HG02973 (cell line): ENCODE results near the gene MBOAT7.

ENCODE experiments used
- ATAC-seq: cut with Tn5 transposase; IDR thresholded peaks from one replicate; pipeline ENCODE4 v1.9.1; 2021; ENCODE audit warnings: moderate library complexity; ENCODE audit not compliant: unreplicated experiment

MBOAT7 gene

DNA sequence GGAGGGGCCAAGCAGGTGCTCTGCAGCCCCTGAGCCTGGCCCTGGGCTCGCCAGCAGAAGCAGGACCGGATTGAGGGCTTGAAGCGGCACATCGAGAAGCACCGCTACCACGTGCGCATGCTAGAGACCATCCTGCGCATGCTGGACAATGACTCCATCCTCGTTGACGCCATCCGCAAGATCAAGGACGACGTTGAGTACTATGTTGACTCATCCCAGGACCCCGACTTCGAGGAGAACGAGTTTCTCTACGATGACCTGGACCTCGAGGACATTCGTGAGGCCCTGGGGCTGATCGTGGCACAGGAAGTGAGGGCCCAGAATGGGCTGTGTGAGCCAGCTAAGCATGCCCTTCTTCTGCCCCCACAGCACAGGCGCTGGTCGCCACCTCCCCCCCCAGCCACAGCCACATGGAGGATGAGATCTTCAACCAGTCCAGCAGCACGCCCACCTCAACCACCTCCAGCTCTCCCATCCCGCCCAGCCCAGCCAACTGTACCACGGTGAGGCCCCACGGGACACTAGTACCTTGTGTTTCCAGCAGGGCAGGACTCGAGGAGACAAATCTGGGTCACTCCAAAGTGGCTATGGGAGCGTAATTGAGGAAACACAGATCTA lies 43.7 kb downstream of the MBOAT7 start:
- no peak for ATAC-seq

DNA sequence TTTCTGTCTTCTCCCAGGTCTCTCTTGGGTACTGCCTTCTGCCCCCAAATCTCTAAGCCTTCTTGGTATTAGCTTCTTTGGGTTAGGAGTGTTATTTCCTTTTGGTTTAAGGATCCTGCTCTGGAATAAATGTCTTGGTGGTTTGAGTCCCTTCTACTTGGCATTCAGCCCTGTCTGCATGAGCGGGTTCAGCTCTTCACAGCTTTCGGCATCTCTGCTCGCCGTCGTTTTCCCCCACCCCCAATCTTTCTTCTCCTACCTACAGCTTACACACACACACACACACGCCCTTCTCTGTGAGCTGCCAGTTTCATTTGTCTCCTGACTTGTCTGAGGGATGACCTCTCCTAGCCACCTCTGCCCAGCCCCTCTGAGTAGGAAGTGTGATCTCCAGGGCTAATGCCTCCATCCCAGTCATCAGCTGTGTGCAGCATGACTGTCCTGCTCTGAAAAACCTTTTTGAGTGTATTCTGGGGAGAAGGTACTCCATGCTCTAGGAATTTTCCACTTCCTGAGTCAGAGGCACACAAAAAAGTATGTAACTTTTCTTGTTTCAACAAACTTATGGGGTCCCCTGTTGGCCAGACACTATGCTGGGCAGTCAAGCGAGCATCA lies 47.1 kb downstream of the MBOAT7 start:
- ATAC-seq: no peak

DNA sequence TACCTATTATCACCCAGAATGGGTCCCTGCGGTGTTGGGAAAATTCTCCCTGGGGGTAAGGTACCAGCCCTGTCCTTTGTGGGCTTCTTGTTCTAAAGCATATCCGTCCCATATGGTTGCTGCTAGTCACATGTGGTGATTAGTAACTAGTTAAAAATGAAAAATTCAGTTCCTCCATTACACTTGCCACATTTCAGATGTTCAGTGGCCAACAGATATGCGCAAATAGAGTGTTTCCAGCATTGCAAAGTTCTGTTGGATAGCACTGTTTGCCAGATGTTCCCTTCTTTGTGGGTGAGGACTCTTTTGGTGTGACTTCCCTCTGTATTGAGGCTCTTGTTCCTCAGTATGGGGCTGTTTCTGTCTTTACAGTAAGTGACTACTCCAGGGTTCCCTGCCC lies 48.0 kb downstream of the MBOAT7 start:
- no peak for ATAC-seq

DNA sequence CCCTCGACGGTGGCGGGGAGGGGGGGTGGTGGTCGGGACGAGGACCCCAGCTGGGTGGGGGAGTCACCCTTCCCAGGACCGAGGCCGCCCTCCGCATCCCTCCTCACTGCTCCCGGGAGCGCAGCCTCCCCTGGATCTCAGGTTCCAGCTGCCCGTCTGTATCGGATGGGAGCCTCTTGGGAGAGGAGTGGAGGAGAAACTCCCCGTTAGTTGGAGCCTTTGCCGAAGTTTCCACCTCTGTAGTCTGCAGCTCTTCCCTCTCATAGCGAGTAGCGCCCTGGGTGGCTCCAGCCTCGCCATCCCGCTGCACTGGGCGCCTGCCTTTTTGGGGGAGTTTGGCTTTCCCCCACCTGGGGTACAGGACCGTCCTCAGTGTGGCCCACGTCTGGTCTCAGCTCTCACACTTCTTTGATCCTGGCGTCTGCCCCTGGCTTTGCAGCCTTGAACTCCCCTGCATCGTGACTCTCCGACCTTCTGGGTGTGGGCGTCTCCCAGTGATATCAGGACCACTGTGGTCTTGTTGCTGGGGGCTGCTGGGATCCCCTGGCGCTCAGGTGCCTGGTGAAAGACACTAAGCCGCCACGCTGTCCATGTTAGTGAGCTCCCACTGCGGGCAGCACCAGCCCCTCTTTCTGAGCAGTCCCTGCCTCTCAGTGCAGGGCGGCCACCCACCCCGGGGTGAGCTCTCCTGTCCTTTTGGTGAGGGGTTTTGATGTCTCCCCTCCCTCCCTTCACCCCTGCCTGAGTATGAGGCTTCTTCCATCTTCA lies 50.7 kb downstream of the MBOAT7 start:
- no peak for ATAC-seq

DNA sequence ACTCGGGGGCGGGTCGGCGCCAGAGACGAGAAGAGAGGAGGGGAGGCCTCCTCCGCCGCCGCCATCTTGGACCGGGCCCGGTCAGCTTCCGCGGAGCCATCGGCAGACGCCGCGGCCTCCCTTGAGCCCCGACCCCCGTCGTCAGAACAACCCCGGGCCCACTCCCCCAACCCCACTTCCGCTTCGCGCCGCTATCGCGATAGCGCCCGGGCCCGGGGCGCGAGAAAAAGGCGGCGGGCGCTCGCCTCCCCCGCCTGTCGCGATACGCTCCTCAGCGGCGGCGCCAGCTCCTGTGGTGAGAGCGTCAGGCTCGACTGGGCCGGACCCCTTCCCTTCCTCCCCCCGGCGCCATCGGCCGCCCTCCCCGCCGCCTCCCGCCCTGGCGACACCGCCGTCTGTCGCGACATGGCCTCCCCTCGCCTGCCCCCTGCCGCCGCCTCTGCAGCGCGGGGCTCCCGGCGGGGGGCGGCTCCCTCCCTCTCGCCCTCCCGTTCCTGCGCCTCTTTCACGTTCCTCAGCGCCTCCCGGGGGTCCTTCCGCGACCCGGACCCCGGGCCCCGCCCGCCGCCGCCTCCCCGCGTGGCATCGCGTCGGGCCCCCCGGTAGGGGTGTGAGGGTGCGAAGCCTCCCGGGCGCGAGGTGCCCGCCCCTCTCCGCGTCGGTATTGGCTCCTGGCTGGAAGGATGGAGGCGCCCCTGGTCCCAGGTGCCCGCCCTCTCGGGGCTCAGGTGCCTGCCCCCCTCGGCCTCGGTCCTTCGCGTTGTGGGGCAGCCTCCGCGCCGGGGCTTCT lies 51.5 kb downstream of the MBOAT7 start, which contains the start of gene CNOT3:
Gene CNOT3, plus strand, starts transcription at position 64 of the 790 bp plus-strand sequence. CDS start 5,217 bp downstream, outside the sequence.
- ATAC-seq: no peak

DNA sequence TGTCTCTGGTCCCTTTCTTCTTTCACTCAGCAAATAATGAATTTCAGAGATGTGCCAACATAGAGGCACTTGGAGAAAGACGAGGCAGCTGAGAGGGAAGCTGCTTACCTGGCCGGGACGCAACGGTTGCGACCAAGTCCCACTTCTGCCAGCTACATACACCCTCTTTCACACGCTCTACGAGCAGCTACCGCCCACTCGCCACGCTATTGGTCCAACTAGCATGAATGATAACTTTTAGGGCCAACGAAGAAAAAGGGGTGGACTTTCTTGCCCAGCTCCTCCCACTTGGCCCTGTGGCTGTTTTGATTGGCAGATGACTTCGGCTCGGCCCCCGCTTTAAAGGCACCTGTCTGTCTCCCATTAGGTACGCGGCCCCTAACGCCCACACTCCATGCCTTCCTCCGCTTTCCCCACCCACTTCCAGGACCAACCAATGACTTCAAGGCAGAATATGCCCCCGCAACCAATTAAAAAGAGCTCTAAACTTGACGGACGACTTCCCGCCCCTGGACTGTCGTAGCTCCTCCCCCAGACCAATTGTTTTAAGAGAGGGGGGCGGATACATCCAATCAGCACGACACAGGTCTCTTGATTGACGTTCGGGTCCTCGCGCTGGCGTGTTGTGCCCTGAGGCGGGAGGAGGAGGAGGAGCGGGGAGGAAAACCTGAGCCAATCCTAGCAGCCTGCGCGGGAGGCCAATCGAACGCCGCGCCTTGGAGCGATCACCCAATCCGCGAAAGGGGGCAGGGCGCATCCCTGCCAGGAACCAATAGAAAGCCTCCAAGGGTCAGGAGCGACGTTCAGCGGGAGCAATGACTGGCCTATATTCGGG lies 52.3 kb downstream of the MBOAT7 start:
- peak; percentile 69 for ATAC-seq

DNA sequence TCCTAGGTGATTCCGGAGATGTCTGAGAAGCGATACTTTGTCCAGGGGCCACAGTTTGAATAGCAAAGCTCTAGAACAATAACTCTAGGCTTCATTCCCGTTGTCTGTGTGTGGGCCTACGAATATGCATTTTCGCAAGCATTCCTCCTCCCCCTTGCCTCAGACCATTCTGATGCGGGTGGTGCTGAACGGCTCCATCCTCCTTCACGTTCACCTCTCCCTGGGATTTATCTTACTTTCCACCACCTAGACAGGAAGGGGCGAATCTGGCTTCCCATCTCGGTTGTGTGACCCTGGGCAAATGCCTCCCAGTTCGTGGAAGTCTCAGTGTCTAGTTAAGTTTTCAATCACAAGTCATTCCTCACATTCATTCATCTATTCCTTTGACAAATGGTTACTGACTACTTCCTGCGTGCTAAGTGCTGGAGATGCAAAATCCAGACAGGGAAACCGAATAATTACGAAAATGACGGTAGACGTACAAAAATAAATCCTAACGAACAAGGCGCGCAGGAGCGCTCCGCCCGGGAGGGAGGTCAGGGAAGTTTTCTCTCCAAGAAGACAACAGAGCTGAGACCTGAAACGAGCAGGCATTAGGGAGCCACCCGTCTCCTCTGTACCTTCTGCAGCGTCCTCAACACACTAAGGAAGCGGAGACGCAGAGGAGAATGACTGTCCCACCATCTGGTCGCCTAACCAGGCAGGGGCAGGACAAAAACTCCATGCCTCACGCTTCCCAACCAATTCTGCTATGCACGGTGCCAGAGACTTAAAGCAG lies 53.1 kb downstream of the MBOAT7 start:
- peak; percentile 0 for ATAC-seq

DNA sequence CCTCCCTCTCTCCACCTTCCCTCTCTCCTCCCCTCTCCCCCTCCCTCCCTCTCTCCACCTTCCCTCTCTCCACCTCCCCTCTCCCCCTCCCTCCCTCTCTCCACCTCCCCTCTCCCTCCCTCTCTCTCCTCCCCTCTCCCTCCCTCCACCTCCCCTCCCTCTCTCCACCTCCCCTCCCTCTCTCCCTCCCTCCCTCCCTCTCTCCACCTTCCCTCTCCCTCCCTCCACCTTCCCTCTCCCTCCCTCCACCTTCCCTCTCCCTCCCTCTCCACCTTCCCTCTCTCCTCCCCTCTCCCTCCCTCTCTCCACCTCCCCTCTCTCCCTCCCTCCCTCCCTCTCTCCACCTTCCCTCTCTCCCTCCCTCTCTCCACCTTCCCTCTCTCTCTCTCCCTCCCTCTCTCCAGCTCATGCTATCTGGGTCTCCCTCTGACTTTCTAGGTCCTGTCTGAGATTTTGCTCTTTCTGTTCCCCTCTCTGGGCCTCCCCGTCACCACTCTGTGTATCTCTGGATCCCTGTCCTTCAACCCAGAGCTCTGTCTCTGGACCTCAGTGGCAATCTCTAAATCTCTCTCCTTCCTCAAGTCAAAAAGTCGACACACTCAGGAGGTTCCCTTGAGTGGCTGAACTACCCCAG lies 55.3 kb downstream of the MBOAT7 start:
- ATAC-seq: no peak

DNA sequence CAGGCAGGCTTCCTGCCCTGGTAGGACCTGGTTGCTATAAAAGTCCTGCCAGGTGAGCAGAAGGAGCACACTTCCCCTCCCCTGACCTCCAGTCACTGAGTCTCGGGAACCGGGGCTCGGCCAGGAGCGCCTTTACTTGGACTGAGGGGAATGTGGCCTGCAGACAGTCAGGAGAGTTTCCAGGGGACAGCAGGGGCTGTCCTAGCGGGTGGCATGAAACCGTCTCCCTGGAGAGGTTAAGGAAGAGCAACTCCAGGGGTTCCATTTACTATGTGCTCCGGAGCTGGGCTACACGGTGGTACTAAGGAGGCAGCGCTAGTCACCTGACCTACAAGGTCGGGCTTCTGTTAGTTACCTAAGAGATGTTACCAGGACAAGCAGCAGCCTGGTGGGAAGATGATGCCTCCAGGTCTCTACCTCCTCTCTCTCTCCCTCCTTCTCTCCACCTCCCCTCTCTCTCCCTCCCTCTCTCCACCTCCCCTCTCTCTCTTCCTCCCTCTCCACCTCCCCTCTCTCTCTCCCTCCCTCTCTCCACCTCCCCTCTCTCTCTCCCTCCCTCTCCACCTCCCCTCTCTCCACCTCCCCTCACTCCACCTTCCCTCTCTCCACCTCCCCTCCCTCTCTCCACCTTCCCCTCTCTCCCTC lies 55.9 kb downstream of the MBOAT7 start:
- no peak for ATAC-seq

DNA sequence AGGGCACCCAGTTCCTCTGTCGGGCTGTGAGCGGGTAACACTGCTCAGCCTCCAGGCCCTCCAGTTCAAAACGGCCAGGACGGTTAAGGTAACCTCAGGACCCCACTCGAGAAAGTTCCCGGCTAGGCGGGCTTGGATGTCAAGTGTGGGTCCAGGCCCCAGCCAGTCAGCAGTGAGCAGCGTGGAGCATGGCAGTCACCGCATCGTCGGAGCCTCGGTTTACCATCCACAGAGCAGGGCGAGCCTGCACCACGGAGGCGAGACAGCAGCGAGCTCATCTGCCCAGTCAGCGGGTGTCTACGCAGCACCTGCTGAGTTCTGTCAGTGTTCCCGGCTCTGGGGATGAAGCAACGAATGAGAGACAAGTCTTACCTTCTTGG lies 59.8 kb downstream of the MBOAT7 start:
- ATAC-seq: no peak

DNA sequence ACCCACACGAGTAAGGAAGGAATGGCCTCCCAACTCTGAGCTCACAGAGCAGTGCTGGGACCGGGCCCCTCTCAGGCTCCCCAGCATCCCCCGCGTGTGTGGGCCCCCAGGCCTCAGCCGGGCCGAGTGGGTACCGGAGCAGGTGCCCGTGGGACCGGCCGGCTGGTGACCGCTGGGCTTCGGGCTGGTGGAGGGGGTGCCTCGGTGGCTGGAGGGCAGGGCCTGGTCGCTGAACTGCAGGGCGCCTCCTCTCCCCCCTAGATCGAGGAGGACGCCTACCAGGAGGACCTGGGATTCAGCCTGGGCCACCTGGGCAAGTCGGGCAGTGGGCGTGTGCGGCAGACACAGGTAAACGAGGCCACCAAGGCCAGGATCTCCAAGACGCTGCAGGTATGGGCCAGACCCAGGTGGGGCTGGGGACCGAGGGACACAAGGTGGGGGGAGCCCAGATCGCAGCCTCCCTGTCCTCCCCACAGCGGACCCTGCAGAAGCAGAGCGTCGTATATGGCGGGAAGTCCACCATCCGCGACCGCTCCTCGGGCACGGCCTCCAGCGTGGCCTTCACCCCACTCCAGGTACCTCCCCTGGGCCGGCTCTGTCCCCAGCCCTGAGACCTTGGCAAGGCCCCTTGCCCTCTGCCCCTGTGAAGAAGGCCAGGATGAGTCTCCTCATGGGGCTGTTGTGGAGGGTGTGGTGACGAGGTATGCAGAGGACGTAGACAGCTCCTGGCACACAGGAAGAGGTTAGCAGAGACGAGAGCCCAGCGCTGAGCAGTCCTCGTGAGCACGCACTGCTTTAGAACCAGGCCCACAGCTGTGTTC lies 60.4 kb downstream of the MBOAT7 start:
- ATAC-seq: no peak

DNA sequence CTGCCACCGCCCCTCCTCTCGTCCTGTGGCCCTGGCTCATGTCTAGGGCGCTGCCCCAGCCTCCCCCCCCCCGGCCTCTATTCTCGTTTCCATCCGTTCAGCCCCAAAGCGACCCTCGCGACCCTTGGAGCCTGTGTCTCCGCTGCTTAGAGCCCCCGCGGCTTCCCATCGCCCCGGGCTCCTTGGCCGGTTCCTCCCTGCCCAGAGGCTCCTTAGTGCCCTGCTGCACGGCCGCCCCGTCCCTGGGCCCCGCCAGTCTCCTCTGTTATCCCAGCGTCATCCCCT lies 61.0 kb downstream of the MBOAT7 start:
- ATAC-seq: no peak

DNA sequence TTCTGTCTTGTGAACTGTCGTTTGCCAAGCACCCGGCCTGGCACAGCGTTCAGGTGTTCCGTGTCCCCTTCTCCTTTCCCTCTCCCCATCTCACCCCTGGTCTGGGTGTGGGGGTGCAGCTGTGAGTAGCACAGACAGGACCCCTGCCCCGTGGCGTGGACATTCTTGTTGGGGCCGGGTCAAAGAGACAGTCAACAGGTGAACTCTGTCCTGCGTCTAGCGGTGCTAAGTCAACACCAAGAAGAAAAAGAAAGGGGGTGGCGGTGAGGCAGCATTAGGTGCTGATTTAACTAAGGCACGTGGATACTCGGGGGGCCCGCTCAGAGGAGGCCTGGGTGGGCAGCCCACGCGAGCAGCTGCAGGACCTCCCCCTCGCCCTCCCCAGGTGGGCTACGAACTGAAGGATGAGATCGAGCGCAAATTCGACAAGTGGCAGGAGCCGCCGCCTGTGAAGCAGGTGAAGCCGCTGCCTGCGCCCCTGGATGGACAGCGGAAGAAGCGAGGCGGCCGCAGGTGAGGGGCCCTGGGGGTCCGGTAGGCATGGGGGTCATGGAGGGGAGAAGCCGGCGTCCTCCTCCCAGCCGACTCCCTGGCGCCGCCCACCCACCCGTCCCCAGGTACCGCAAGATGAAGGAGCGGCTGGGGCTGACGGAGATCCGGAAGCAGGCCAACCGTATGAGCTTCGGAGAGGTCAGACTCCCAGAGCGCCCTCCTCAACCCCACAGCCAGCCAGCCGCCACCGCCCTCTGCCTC lies 61.5 kb downstream of the MBOAT7 start:
- no peak for ATAC-seq

DNA sequence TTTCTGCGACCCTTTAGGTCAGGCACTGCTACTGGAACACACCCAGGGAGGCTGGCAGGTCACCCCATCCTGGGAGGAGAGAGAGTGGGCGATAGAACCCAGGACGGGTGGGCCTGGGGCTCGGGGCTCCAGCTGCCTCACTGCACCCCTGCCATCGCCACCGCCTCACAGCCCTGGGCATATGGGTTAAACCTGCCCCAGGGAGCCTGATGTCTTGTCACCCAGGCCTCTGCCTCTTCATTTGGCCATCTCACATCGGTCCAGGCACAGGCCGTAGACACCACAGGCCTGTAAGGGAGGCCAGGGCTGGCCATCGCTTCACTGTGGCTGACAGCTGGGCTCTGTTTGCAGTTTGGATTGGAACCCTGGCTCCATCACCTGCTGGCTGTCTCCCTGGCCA lies 63.7 kb downstream of the MBOAT7 start:
- no peak for ATAC-seq

DNA sequence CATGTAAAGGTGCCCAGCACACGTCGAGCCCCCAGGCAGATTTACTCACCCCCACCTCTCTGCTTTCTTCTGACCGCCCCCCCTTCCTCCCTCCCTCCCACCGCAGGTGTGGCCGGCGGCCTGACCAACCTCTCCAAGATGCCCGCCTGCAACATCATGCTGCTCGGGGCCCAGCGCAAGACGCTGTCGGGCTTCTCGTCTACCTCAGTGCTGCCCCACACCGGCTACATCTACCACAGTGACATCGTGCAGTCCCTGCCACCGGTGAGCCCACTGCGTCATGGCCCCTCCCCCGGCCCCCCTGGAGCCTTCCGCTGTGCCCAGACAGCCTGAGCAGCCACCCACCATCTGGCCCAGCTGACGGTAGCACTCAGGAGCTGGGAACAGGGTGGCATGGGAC lies 65.0 kb downstream of the MBOAT7 start:
- no peak for ATAC-seq

DNA sequence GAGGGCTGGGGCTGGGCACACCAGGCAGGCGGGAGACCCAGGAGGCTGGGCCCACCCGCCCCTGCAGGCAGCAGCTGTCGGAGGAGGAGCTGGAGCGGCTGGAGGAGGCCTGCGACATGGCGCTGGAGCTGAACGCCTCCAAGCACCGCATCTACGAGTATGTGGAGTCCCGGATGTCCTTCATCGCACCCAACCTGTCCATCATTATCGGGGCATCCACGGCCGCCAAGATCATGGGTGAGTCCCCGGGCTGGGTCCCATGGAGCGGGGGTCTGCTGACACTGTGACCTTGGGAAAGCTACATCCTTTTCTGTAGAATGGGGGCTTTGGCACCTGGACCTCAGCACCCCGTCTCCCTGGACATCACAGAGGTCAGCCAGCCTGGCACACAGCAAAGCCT lies 65.7 kb downstream of the MBOAT7 start:
- no peak for ATAC-seq
